LNCaP clone FGC (cell line): ENCODE data around the gene SPARCL1.
"Not testable (repeated sequence)": the region's sequence is repeated elsewhere in the genome, so short reads cannot be mapped to it uniquely, and the experiment has no call there.

Source experiments
- DNase-seq: peaks from one replicate; pipeline ENCODE4 v3.0.0-alpha.2; 2011; ENCODE audit warnings: low read depth
- H3K4me3 ChIP-seq: 2 replicates; pipeline ENCODE4 v1.5.1; 2011; ENCODE audit warnings: mild to moderate bottlenecking, low read depth, low read length, control low read depth
- TF ChIP-seq, protein P1 (sequence below): IDR thresholded peaks from 2 replicates; pipeline ENCODE4 v1.5.1; 2012; ENCODE audit warnings: mild to moderate bottlenecking; ENCODE audit not compliant: control insufficient read depth, insufficient read depth; ENCODE audit errors: extremely low read depth

Gene SPARCL1, protein sequence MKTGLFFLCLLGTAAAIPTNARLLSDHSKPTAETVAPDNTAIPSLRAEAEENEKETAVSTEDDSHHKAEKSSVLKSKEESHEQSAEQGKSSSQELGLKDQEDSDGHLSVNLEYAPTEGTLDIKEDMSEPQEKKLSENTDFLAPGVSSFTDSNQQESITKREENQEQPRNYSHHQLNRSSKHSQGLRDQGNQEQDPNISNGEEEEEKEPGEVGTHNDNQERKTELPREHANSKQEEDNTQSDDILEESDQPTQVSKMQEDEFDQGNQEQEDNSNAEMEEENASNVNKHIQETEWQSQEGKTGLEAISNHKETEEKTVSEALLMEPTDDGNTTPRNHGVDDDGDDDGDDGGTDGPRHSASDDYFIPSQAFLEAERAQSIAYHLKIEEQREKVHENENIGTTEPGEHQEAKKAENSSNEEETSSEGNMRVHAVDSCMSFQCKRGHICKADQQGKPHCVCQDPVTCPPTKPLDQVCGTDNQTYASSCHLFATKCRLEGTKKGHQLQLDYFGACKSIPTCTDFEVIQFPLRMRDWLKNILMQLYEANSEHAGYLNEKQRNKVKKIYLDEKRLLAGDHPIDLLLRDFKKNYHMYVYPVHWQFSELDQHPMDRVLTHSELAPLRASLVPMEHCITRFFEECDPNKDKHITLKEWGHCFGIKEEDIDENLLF

DNA sequence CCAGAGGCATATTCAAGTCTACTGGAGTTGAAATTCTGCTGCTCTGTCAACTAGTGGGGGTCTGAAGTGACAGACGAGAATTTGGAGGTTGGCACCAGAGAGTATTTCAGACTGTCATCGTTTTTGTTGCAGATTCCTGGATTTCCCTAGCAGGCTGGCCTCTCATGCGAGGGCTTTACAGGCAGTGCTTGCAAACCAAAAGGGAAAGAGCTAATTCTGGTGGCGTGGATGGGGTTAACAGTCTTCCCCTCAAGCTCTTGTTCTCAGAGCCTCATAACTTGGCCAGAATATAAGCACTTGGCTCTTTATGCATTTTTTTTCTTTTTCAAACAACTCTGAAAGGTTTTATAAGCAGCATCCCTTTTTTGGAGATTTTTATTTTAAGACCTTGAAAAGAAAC is at the start of gene SPARCL1:
Gene SPARCL1, minus strand, starts transcription at position 190 of the 400 bp plus-strand sequence. CDS start 29,802 bp downstream, outside the sequence.
- TF ChIP-seq, protein P1, sequence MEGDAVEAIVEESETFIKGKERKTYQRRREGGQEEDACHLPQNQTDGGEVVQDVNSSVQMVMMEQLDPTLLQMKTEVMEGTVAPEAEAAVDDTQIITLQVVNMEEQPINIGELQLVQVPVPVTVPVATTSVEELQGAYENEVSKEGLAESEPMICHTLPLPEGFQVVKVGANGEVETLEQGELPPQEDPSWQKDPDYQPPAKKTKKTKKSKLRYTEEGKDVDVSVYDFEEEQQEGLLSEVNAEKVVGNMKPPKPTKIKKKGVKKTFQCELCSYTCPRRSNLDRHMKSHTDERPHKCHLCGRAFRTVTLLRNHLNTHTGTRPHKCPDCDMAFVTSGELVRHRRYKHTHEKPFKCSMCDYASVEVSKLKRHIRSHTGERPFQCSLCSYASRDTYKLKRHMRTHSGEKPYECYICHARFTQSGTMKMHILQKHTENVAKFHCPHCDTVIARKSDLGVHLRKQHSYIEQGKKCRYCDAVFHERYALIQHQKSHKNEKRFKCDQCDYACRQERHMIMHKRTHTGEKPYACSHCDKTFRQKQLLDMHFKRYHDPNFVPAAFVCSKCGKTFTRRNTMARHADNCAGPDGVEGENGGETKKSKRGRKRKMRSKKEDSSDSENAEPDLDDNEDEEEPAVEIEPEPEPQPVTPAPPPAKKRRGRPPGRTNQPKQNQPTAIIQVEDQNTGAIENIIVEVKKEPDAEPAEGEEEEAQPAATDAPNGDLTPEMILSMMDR: no peak
- H3K4me3 ChIP-seq: no peak within 1 kb of the TSS
- DNase-seq: no peak

DNA sequence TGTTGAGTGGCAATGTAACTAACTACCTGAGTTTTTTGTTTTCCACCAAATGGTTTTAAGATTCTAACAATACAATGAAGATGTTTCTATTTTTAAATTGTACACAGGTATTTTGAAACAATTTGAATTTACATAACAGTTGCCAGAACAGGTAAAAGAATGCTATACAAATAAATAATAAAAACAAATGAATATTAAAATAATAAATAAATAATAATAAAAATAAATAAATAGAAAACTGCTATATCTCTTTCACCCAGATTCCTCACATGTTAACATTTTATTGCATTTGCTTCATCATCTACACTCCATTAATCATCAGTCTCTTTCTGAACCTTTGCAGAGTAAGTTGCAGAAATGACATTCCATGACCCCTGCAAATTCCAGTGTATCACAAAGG is 46.8 kb upstream of the SPARCL1 start:
- no peak for DNase-seq
- no peak overlapping the region for H3K4me3 ChIP-seq
- TF ChIP-seq, protein P1: no peak

DNA sequence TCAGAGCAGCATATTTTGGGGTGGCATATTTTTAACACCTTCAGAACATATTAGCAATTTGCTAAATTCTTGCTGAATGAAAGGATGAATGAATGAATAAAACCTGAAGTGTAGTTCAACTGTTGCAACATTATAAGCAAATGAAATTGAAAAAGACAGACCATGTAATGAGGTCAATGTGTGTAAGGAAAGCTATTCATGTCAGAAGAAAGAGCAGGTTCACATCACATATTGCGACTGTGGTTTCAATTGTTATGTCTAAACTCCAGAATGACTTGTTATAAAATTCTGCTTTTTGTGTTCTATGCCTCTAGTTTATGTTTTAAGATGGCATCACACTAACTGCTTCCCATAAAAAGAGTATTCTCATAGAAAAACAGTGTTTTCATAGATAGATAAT is 46.2 kb upstream of the SPARCL1 start:
- DNase-seq: no peak

DNA sequence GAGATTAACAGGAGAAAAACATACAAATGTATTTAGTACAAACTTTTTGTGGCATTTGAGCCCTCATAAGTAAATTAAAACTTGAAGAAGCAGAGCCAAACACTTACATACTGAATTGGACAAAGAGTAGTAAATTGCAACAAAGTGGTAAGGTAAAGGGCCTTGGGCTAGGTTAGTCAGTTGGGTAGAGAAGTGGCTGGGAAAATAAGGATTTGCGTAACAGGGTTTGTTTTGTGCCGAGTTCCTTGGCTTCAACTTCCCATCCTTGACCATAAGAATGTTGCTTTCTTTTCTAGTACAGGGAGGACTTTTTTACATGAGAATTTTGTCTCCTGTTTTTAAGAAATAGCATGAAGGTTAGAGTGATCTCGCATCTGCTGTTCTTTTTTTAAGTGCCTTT is 45.8 kb upstream of the SPARCL1 start:
- DNase-seq: no peak

More for the DNA sequence above, 46.2 kb upstream of the SPARCL1 start:
- H3K4me3 ChIP-seq: no peak overlapping the region
- TF ChIP-seq, protein P1: no peak

DNA sequence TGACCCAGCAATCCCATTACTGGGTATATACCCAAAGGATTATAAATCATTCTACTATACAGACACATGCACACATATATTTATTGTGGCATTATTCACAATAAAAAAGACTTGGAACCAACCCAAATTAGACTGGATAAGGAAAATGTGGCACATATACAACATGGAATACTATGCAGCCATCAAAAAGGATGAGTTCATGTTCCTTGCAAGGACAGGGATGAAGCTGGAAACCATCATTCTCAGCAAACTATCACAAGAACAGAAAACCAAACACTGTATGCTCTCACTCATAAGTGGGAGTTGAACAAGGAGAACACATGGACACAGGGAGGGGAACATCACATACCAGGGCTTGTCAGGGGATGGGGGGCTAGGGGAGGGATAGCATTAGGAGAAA is 45.2 kb upstream of the SPARCL1 start:
- not testable (repeated sequence) for DNase-seq, H3K4me3 ChIP-seq

More for the DNA sequence above, 45.8 kb upstream of the SPARCL1 start:
- no peak overlapping the region for H3K4me3 ChIP-seq
- TF ChIP-seq, protein P1: no peak

DNA sequence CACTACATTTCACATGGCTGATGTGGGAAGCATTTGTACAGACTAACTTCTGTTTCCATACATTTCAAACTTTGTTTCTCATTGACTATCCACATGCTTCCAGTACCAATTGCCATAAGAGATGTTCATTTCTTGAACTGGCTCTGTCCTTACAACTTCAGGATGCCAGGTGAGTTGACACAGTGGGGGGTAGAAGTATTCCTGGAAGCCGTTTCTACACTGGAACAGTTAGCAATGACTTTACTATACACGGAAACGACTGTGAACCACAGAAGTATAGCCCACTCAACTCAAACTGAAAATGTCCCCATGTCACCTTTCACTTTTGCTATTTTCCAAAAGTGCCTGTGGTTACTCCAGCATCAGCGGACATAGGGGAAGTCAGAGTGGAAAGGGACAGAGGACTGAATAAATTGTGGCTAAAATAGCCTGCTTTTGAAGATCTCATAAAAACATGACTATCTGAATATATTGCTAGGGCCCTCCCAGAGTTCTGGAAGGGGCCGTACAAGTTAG is 41.2 kb upstream of the SPARCL1 start:
- no peak overlapping the region for H3K4me3 ChIP-seq
- DNase-seq: no peak
- TF ChIP-seq, protein P1: no peak

DNA sequence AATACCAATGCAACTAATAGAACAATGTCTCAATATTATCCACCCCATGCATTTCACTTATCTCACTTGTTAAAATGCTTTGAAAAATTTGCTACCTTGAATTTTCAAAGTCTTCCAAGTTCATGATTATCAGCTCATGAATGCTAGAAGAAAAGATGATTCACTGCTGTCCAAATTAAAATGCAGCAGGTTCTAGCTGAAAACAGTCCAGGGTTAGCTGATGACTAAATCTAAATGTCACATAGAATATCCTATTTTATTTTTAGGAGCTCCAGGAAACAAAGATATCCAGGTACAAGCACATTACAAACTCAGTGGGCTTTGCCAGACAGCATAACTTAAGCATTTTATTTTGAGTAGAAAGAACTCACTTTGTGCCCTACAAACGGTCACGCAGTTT is 38.0 kb upstream of the SPARCL1 start:
- no peak for DNase-seq
- H3K4me3 ChIP-seq: no peak overlapping the region
- TF ChIP-seq, protein P1: no peak
